ENCODE data around the gene NPR1.

NPR1 gene

DNA sequence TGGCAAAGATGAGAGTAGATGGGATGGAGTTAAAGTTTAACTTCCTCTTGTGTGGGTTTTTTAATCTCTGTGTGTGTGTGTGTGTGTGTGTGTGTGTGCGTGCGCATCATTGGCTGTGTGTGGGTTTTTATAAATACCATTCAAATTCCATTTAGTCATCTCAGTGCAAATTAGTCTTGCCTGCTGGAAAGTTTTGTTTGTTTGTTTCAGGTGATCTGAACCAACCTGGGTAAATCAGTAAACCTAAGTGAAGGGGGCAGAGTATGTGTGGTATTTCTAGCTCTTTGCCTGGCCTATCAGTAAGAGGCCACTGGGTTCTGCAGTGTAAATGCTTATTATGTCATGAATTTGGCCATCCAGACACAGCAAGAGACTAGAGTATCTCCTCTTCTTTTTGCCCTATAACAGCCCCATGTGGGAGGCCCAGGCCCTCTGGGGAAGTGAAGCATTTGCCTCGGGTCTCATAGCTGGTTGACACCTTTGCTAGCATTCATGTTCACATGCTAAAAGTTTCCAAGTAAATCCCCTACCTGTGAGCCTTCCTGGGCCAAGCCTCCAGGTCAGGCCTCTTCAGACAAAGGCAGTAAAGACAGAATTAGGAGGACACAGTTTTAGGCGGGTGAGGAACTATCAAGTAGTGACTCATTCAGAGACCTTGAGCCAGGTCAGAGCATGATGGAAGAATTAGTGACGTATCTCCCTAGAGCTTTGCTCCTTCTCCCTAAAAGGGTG lies 64.1 kb downstream of the NPR1 start:
- no peak for DNase-seq (ENCODE audit: low read depth)
- H3K4me3 ChIP-seq (ENCODE audit: low read length), result no peak overlapping the region
- TF ChIP-seq CTCF (conservative IDR thresholded peaks at IDR 0.05; ENCODE audit: low read depth, low read length), result no peak
